Activated CD8-positive, alpha-beta memory T cell treated with anti-CD3 and anti-CD28 coated beads, Interleukin-2, amount 50 U/mL, for 1 hour (primary cell): ENCODE measurements around the gene TPRA1.
"Not testable (repeated sequence)": the region's sequence is repeated elsewhere in the genome, so short reads cannot be mapped to it uniquely, and the experiment has no call there.

ENCODE experiments used
- DNase-seq: peaks from one replicate; pipeline ENCODE4 v3.0.0-alpha.2; 2020; ENCODE audit errors: extremely low read depth

The TPRA1 gene

GRCh38 chr3:127536830-127537812 is 53.4 kb downstream of the TPRA1 start:
- no peak for DNase-seq

- no peak for DNase-seq
These were observed 54.4 kb downstream of the TPRA1 start for GRCh38 chr3:127535901-127536829.

- no peak for DNase-seq
These were observed 55.3 kb downstream of the TPRA1 start for GRCh38 chr3:127535106-127535785.

- no peak for DNase-seq
These were observed 56.0 kb downstream of the TPRA1 start for GRCh38 chr3:127534564-127534963.

- DNase-seq, result no peak
These were observed 56.4 kb downstream of the TPRA1 start for GRCh38 chr3:127534161-127534451.

- no peak for DNase-seq
These were observed 57.9 kb downstream of the TPRA1 start for GRCh38 chr3:127532561-127533203.

GRCh38 chr3:127531821-127532220 is 58.7 kb downstream of the TPRA1 start:
- DNase-seq, result no peak

- DNase-seq, result not testable (repeated sequence)
These were observed 59.7 kb downstream of the TPRA1 start for GRCh38 chr3:127530863-127531262.

- DNase-seq, result no peak
These were observed 61.0 kb downstream of the TPRA1 start for GRCh38 chr3:127529346-127530188.

GRCh38 chr3:127525373-127525772 is 65.2 kb downstream of the TPRA1 start:
- no peak for DNase-seq

GRCh38 chr3:127524296-127524896 is 66.1 kb downstream of the TPRA1 start:
- no peak for DNase-seq
